H9 (cell line): Measurements from ENCODE around the gene TMEM33. TPM values are rescaled to one million over a fixed set of nuclear protein-coding genes. Genes with fewer than 3 reads are reported as not detected.
A peak's percentile ranks its signal among the peaks of the same experiment; 100 is the strongest.

Experiments used
- DNase-seq: peaks from one replicate; pipeline ENCODE4 v3.0.0-alpha.2; 2017
- H2AFZ ChIP-seq: one replicate; pipeline ENCODE4 v1.6.1; 2013; ENCODE audit warnings: mild to moderate bottlenecking, low read length, control low read depth, moderate library complexity
- H2AK5ac ChIP-seq: 2 replicates; pipeline ENCODE4 v1.6.1; 2013; ENCODE audit warnings: low read length, control low read depth, mixed read lengths; ENCODE audit not compliant: insufficient read length
- H2BK120ac ChIP-seq: one replicate; pipeline ENCODE4 v1.6.1; 2013; ENCODE audit warnings: low read depth, mild to moderate bottlenecking, low read length, control low read depth, inconsistent platforms; ENCODE audit not compliant: poor library complexity, severe bottlenecking
- H2BK12ac ChIP-seq: 2 replicates; pipeline ENCODE4 v1.6.1; 2013; ENCODE audit warnings: low read length, control low read depth, mixed read lengths, low read depth; ENCODE audit not compliant: insufficient read length
- H2BK15ac ChIP-seq: 2 replicates; pipeline ENCODE4 v1.6.1; 2013; ENCODE audit warnings: low read depth, low read length, control low read depth
- H2BK20ac ChIP-seq: one replicate; pipeline ENCODE4 v1.6.1; 2013; ENCODE audit warnings: low read depth, mild to moderate bottlenecking, low read length, control low read depth, inconsistent platforms; ENCODE audit not compliant: poor library complexity, severe bottlenecking
- H2BK5ac ChIP-seq: 2 replicates; pipeline ENCODE4 v1.6.1; 2013; ENCODE audit warnings: low read length, control low read depth, mixed read lengths; ENCODE audit not compliant: insufficient read length
- H3K14ac ChIP-seq: 2 replicates; pipeline ENCODE4 v1.6.1; 2013; ENCODE audit warnings: low read length, control low read depth; ENCODE audit not compliant: insufficient read depth
- H3K18ac ChIP-seq: 2 replicates; pipeline ENCODE4 v1.6.1; 2013; ENCODE audit warnings: low read depth, mild to moderate bottlenecking, mixed read lengths, low read length, control low read depth; ENCODE audit not compliant: insufficient read length
- H3K23ac ChIP-seq: 2 replicates; pipeline ENCODE4 v1.6.1; 2013; ENCODE audit warnings: low read length, control low read depth, mixed read lengths, low read depth; ENCODE audit not compliant: insufficient read length
- H3K23me2 ChIP-seq: 2 replicates; pipeline ENCODE4 v1.6.1; 2013; ENCODE audit warnings: low read depth, mild to moderate bottlenecking, mixed read lengths, low read length, control low read depth; ENCODE audit not compliant: insufficient read length, poor library complexity, severe bottlenecking
- H3K27ac ChIP-seq: 2 replicates; pipeline ENCODE4 v1.5.1; 2013; ENCODE audit warnings: low read length, control low read depth, mixed read lengths, low read depth; ENCODE audit not compliant: insufficient read length
- H3K27me3 ChIP-seq: 2 replicates; pipeline ENCODE4 v1.6.1; 2013; ENCODE audit warnings: low read length, control low read depth, inconsistent platforms; ENCODE audit not compliant: insufficient read depth
- H3K4ac ChIP-seq: 2 replicates; pipeline ENCODE4 v1.6.1; 2013; ENCODE audit warnings: low read depth, mild to moderate bottlenecking, control low read depth, inconsistent platforms, low read length, moderate library complexity
- H3K4me1 ChIP-seq: 2 replicates; pipeline ENCODE4 v1.6.1; 2013; ENCODE audit warnings: low read length, control low read depth, inconsistent platforms; ENCODE audit not compliant: insufficient read depth
- H3K4me2 ChIP-seq: 2 replicates; pipeline ENCODE4 v1.6.1; 2013; ENCODE audit warnings: low read length, control low read depth, mixed read lengths; ENCODE audit not compliant: insufficient read length, insufficient read depth
- H3K56ac ChIP-seq: 2 replicates; pipeline ENCODE4 v1.6.1; 2013; ENCODE audit warnings: low read depth, mild to moderate bottlenecking, mixed read lengths, low read length, control low read depth; ENCODE audit not compliant: insufficient read length
- H3K79me1 ChIP-seq: 2 replicates; pipeline ENCODE4 v1.6.1; 2013; ENCODE audit warnings: low read depth, mild to moderate bottlenecking, moderate library complexity, low read length, control low read depth, inconsistent platforms; ENCODE audit not compliant: insufficient read depth, poor library complexity, severe bottlenecking
- H3K79me2 ChIP-seq: 2 replicates; pipeline ENCODE4 v1.6.1; 2013; ENCODE audit warnings: low read length, control low read depth, inconsistent platforms; ENCODE audit not compliant: insufficient read depth
- H3K9ac ChIP-seq: 2 replicates; pipeline ENCODE4 v1.6.1; 2013; ENCODE audit warnings: low read length, control low read depth, mixed read lengths; ENCODE audit not compliant: insufficient read length; ENCODE audit errors: extremely low read depth
- H3K9me3 ChIP-seq: one replicate; pipeline ENCODE4 v1.6.1; 2013; ENCODE audit warnings: low read depth, low read length, inconsistent platforms; ENCODE audit not compliant: control insufficient read depth
- H3T11ph ChIP-seq: one replicate; pipeline ENCODE4 v1.6.1; 2013; ENCODE audit warnings: mild to moderate bottlenecking, low read length, control low read depth, inconsistent platforms
- H4K20me1 ChIP-seq: one replicate; pipeline ENCODE4 v1.6.1; 2013; ENCODE audit not compliant: control insufficient read depth, insufficient read length, insufficient read depth
- H4K5ac ChIP-seq: 2 replicates; pipeline ENCODE4 v1.6.1; 2013; ENCODE audit warnings: low read depth, mild to moderate bottlenecking, mixed read lengths, low read length, control low read depth; ENCODE audit not compliant: insufficient read length
- H4K8ac ChIP-seq: replicated peaks from 2 replicates; pipeline ENCODE4 v1.6.1; 2013; ENCODE audit warnings: low read length, control low read depth, mixed read lengths, low read depth; ENCODE audit not compliant: insufficient read length
- H4K91ac ChIP-seq: 2 replicates; pipeline ENCODE4 v1.6.1; 2013; ENCODE audit warnings: low read depth, mild to moderate bottlenecking, moderate library complexity, mixed read lengths, low read length, control low read depth; ENCODE audit not compliant: insufficient read length
- H3K27ac Mint-ChIP-seq, 3 experiments: 2 replicates in 2 of 3; 3 replicates in 1 of 3; pipeline ENCODE4 v1.8.0; 2020 to 2021; ENCODE audit warnings: mixed read lengths in 3 of 3, mild to moderate bottlenecking in 1 of 3, moderate library complexity in 1 of 3
- H3K27me3 Mint-ChIP-seq: 2 replicates; pipeline ENCODE4 v1.8.0; 2021; ENCODE audit warnings: low read depth, mild to moderate bottlenecking, moderate library complexity, mixed read lengths
- H3K36me3 Mint-ChIP-seq, 3 experiments: 2 replicates in 2 of 3; 3 replicates in 1 of 3; pipeline ENCODE4 v1.8.0; 2020 to 2021; ENCODE audit warnings: low read depth in 3 of 3, mixed read lengths in 3 of 3; ENCODE audit not compliant: insufficient read depth in 1 of 3
- H3K4me1 Mint-ChIP-seq, 2 experiments: 2 replicates each; pipeline ENCODE4 v1.8.0; 2020; ENCODE audit warnings: mixed read lengths in 2 of 2
- H3K4me3 Mint-ChIP-seq, 2 experiments: 2 replicates in 1 of 2; 3 replicates in 1 of 2; pipeline ENCODE4 v1.8.0; 2020 to 2021; ENCODE audit warnings: mild to moderate bottlenecking in 2 of 2, mixed read lengths in 2 of 2, moderate library complexity in 1 of 2
- H3K9me3 Mint-ChIP-seq, 2 experiments: 2 replicates in 1 of 2; 3 replicates in 1 of 2; pipeline ENCODE4 v1.8.0; 2020; ENCODE audit warnings: mild to moderate bottlenecking in 2 of 2, mixed read lengths in 2 of 2, moderate library complexity in 1 of 2
- WGBS: extraction: QIAGEN DNeasy Blood & Tissue Kit; methylation state at CpG from one replicate; pipeline ENCODE4 v1.1.7; 2013; ENCODE audit warnings: missing lambda C conversion rate, low lambda C conversion rate, mixed read lengths; ENCODE audit not compliant: insufficient read length; ENCODE audit errors: extremely low coverage; 5-methylcytosine and 5-hydroxymethylcytosine counted together
- total RNA-seq: library from RNA; stranded (reverse); gene quantifications from 2 replicates; pipeline ENCODE4 v1.2.1, GENCODE V29; 2021
- TF ChIP-seq, protein P1 (sequence below): fragments of 200-600 bp; sonication (generic); conservative IDR thresholded peaks from 3 replicates; pipeline ENCODE4 v1.8.0; 2021; ENCODE audit warnings: antibody characterized with exemption, mild to moderate bottlenecking

Gene TMEM33
- total RNA-seq, 1 experiment from 2014 or later: 74.2 TPM

DNA sequence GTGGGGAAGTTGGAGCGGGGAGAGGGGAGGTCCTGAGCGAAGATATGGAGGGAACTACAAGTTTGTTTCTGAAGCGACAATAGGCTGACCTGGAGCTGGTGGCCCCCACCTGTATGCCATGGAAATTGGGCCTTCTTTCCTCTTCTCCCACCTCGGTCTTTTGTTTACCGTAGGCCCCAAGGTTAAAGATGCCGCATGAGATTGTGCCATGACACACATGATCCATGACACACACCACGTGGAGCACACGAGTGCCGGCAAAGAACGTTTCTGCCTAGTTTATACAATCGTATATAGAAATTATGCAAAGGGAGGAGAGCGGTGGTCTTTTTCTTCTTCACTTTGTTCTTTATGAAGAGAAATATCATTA lies 408 bp downstream of the TMEM33 start:
- no peak overlapping the region for H4K5ac ChIP-seq
- no peak overlapping the region for H3K23ac ChIP-seq
- peaks cover 9 to 36% (median 22%) of the 10 kb centered on the region in 3 experiments for H3K36me3 Mint-ChIP-seq
- peak overlapping the region; percentile 96 for H3K4me2 ChIP-seq
- H3K9me3 Mint-ChIP-seq: no peaks in the 10 kb centered on the region
- peak overlapping the region; percentile 97 to 99 (median 98) for H3K27ac Mint-ChIP-seq
- DNase-seq: no peak
- peak overlapping the region; percentile 60 for H3K18ac ChIP-seq
- no peaks in the 10 kb centered on the region for H3K27me3 ChIP-seq
- H3K79me1 ChIP-seq: no peaks in the 10 kb centered on the region
- WGBS: no CpG with 5 or more reads among the region's 12 CpGs
- TF ChIP-seq, protein P1, sequence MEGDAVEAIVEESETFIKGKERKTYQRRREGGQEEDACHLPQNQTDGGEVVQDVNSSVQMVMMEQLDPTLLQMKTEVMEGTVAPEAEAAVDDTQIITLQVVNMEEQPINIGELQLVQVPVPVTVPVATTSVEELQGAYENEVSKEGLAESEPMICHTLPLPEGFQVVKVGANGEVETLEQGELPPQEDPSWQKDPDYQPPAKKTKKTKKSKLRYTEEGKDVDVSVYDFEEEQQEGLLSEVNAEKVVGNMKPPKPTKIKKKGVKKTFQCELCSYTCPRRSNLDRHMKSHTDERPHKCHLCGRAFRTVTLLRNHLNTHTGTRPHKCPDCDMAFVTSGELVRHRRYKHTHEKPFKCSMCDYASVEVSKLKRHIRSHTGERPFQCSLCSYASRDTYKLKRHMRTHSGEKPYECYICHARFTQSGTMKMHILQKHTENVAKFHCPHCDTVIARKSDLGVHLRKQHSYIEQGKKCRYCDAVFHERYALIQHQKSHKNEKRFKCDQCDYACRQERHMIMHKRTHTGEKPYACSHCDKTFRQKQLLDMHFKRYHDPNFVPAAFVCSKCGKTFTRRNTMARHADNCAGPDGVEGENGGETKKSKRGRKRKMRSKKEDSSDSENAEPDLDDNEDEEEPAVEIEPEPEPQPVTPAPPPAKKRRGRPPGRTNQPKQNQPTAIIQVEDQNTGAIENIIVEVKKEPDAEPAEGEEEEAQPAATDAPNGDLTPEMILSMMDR: no peak
- no peak overlapping the region for H2BK5ac ChIP-seq
- H3K56ac ChIP-seq: no peak overlapping the region
- H3K4me3 Mint-ChIP-seq: peak overlapping the region; percentile 97 to 100
- peaks cover 14% of the 10 kb centered on the region for H3K27me3 Mint-ChIP-seq
- H2AK5ac ChIP-seq: no peak overlapping the region
- no peak overlapping the region for H2BK15ac ChIP-seq
- H2BK120ac ChIP-seq: no peak overlapping the region
- H3K79me2 ChIP-seq: peaks cover 9% of the 10 kb centered on the region; the same call in 1 of the 2 replicates
- peak overlapping the region; percentile 31 for H3K27ac ChIP-seq
- H4K8ac ChIP-seq: no peak overlapping the region
- H2BK12ac ChIP-seq: no peak overlapping the region
- H3K4me1 ChIP-seq: no peaks in the 10 kb centered on the region; the same call in 1 of the 2 replicates
- no peak overlapping the region for H3T11ph ChIP-seq
- no peaks in the 10 kb centered on the region for H3K9me3 ChIP-seq
- H3K4ac ChIP-seq: no peak overlapping the region
- H4K91ac ChIP-seq: no peak overlapping the region
- H2BK20ac ChIP-seq: no peak overlapping the region
- no peak overlapping the region for H2AFZ ChIP-seq
- H4K20me1 ChIP-seq: no peaks in the 10 kb centered on the region
- H3K4me1 Mint-ChIP-seq: peaks cover 24 to 27% of the 10 kb centered on the region in 2 experiments
- H3K9ac ChIP-seq: peak overlapping the region; percentile 83
- H3K23me2 ChIP-seq: peaks cover 5% of the 10 kb centered on the region
- peak overlapping the region; percentile 76; the same call in 1 of the 2 replicates for H3K14ac ChIP-seq
